Placental pericyte (primary cell): ENCODE results near the gene ACKR1. TPM values are rescaled to one million over a fixed set of nuclear protein-coding genes. Genes with fewer than 3 reads are reported as not detected.

Source experiments
- small RNA-seq: library from RNA; depleted of rRNA; stranded (forward); fragments of <200 nt; gene quantifications from one replicate; pipeline ENCODE3, GENCODE V24; 2012; ENCODE audit warnings: low replicate concordance
- total RNA-seq: library from RNA; depleted of rRNA; stranded (reverse); fragments of >200 nt; gene quantifications from 2 replicates; pipeline ENCODE4 v1.2.3, GENCODE V29; 2012

ACKR1 gene
- not detected in 2 replicates for total RNA-seq

GRCh38 chr1:159204161-159205141 lies at the start of gene ACKR1:
ACKR1 (plus strand) TSS chr1:159204875; CDS start chr1:159204960, 85 bp downstream.

GRCh38 chr1:159171254-159171687 lies 33.4 kb upstream of the ACKR1 start, which contains the start of gene CADM3:
CADM3 (plus strand) TSS chr1:159171615; CDS start chr1:159171766, 151 bp downstream.

Small RNAs within 50 kb of the gene (small RNA-seq; reads per million reads assigned to genes)
- not detected for gene RNA5SP60

Other genes starting within 250 kb of the ACKR1 start
- 68.6 and 98.3 TPM in 2 replicates for gene IFI16, start 195.0 kb upstream of the ACKR1 start, total RNA-seq
- gene AIM2, start 128.1 kb upstream of the ACKR1 start, total RNA-seq: 0.43 and 0.44 TPM in 2 replicates
- gene CADM3, start 33.3 kb upstream of the ACKR1 start, total RNA-seq: not detected in 2 replicates
- not detected in 2 replicates for gene FCER1A, start 97.5 kb downstream of the ACKR1 start, total RNA-seq
- not detected in 2 replicates for gene OR10J4, start 227.3 kb downstream of the ACKR1 start, total RNA-seq
- gene OR10J1, start 234.8 kb downstream of the ACKR1 start, total RNA-seq: not detected in 2 replicates